Measurements from ENCODE around the gene NECTIN2.

DNA sequence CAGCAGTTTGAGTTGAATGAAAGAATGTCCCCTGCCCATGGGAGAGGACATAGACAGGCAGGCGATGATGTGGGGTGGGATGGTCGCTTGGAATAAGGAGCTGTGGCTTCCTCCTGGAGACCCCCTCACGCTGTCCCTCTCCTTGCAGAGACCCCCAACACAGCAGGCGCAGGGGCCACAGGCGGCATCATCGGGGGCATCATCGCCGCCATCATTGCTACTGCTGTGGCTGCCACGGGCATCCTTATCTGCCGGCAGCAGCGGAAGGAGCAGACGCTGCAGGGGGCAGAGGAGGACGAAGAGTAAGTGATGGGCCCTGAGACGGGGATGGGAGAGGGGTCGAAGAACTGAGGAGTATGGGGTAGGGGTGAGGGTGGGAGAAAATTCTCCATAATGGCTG is 36.0 kb downstream of the NECTIN2 start:
- TF ChIP-seq, protein P1, sequence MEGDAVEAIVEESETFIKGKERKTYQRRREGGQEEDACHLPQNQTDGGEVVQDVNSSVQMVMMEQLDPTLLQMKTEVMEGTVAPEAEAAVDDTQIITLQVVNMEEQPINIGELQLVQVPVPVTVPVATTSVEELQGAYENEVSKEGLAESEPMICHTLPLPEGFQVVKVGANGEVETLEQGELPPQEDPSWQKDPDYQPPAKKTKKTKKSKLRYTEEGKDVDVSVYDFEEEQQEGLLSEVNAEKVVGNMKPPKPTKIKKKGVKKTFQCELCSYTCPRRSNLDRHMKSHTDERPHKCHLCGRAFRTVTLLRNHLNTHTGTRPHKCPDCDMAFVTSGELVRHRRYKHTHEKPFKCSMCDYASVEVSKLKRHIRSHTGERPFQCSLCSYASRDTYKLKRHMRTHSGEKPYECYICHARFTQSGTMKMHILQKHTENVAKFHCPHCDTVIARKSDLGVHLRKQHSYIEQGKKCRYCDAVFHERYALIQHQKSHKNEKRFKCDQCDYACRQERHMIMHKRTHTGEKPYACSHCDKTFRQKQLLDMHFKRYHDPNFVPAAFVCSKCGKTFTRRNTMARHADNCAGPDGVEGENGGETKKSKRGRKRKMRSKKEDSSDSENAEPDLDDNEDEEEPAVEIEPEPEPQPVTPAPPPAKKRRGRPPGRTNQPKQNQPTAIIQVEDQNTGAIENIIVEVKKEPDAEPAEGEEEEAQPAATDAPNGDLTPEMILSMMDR (IDR thresholded peaks at IDR 0.05), result no peak
- no peak for TF ChIP-seq POLR2AphosphoS5 (IDR thresholded peaks at IDR 0.05)
- no peak for TF ChIP-seq POLR2A (IDR thresholded peaks at IDR 0.05)

Measured in suprapubic skin (tissue), 4 donors.